ENCODE measurements around the gene HSPA2.

GRCh38 chr14:64520699-64521098, 19.8 kb upstream of the HSPA2 start:
- no peak for TF ChIP-seq CTCF (IDR thresholded peaks at IDR 0.05; ENCODE audit: low read depth, low read length)
- no peak for TF ChIP-seq POLR2A (IDR thresholded peaks at IDR 0.05; ENCODE audit: extremely low read depth, insufficient read length)
